H1 (cell line): ENCODE measurements around the gene ARHGAP10. TPM values are rescaled to one million over a fixed set of nuclear protein-coding genes. Genes with fewer than 3 reads are reported as not detected.

Source experiments
- FOSL1 ChIP-seq: IDR thresholded peaks from 2 replicates; pipeline ENCODE4 v1.6.1; 2011; ENCODE audit warnings: mild to moderate bottlenecking, low read depth, low read length, moderate library complexity; ENCODE audit not compliant: insufficient read depth
- HDAC2 ChIP-seq, 2 experiments: fragments of 300-600 bp in 1 of 2; sonication (generic) in 1 of 2; IDR thresholded peaks; 2 replicates each; pipeline ENCODE4 v1.6.1; 2011 to 2012; ENCODE audit warnings: low read depth in 2 of 2, low read length in 2 of 2, mild to moderate bottlenecking in 2 of 2, moderate library complexity in 2 of 2, borderline replicate concordance in 1 of 2, inconsistent platforms in 1 of 2
- JUND ChIP-seq: IDR thresholded peaks from 2 replicates; pipeline ENCODE4 v1.6.1; 2011; ENCODE audit warnings: mild to moderate bottlenecking, improper control_type of control experiment, low read length
- NANOG ChIP-seq: IDR thresholded peaks from 2 replicates; pipeline ENCODE4 v1.6.1; 2011; ENCODE audit warnings: low read length, low read depth, mild to moderate bottlenecking, inconsistent platforms; ENCODE audit not compliant: insufficient read depth, poor library complexity, severe bottlenecking
- SIX5 ChIP-seq: IDR thresholded peaks from 2 replicates; pipeline ENCODE4 v1.6.1; 2011; ENCODE audit warnings: mild to moderate bottlenecking, low read depth, low read length
- SP2 ChIP-seq: IDR thresholded peaks from 2 replicates; pipeline ENCODE4 v1.6.1; 2012; ENCODE audit warnings: mild to moderate bottlenecking, low read length, inconsistent platforms
- SP4 ChIP-seq: IDR thresholded peaks from 2 replicates; pipeline ENCODE4 v1.6.1; 2012; ENCODE audit warnings: low read length, inconsistent platforms
- TAF1 ChIP-seq: IDR thresholded peaks from 2 replicates; pipeline ENCODE4 v1.6.1; 2011; ENCODE audit warnings: mild to moderate bottlenecking, low read depth, low read length
- polyA plus RNA-seq, 7 experiments: library from polyadenylated mRNA; depleted of rRNA in 3 of 7; stranded (reverse) in 5 of 7; unstranded in 2 of 7; fragments of >200 nt in 5 of 7; fragments of 200-250 nt in 2 of 7; gene quantifications; 1 replicate in 5 of 7; 2 replicates in 1 of 7; 4 replicates in 1 of 7; pipeline versions ENCODE4 v1.2.1 to v1.2.3, GENCODE V29; 2011 to 2013; ENCODE audit warnings: missing spikeins in 2 of 7, mixed read lengths in 2 of 7
- total RNA-seq: library from RNA; stranded (reverse); fragmentation: NEBNext Ultra II Directional; extraction: Animal tissue kit (Norgen Biotek cat#: 25700); gene quantifications from 2 replicates; pipeline ENCODE4 v1.2.1, GENCODE V29; 2021
- TF ChIP-seq, protein P1 (sequence below): fragments of 300-600 bp; sonication (generic); IDR thresholded peaks from 2 replicates; pipeline ENCODE4 v1.7.1; 2012; ENCODE audit warnings: low read length, moderate library complexity, mild to moderate bottlenecking, inconsistent platforms; ENCODE audit not compliant: insufficient replicate concordance

ARHGAP10 gene
- total and polyA plus RNA-seq, 2 of the 8 experiments (the other 6 are each of a cell fraction or from before 2014, with no cell fraction given): 3.7 to 6.1 TPM

- TF ChIP-seq, protein P1, sequence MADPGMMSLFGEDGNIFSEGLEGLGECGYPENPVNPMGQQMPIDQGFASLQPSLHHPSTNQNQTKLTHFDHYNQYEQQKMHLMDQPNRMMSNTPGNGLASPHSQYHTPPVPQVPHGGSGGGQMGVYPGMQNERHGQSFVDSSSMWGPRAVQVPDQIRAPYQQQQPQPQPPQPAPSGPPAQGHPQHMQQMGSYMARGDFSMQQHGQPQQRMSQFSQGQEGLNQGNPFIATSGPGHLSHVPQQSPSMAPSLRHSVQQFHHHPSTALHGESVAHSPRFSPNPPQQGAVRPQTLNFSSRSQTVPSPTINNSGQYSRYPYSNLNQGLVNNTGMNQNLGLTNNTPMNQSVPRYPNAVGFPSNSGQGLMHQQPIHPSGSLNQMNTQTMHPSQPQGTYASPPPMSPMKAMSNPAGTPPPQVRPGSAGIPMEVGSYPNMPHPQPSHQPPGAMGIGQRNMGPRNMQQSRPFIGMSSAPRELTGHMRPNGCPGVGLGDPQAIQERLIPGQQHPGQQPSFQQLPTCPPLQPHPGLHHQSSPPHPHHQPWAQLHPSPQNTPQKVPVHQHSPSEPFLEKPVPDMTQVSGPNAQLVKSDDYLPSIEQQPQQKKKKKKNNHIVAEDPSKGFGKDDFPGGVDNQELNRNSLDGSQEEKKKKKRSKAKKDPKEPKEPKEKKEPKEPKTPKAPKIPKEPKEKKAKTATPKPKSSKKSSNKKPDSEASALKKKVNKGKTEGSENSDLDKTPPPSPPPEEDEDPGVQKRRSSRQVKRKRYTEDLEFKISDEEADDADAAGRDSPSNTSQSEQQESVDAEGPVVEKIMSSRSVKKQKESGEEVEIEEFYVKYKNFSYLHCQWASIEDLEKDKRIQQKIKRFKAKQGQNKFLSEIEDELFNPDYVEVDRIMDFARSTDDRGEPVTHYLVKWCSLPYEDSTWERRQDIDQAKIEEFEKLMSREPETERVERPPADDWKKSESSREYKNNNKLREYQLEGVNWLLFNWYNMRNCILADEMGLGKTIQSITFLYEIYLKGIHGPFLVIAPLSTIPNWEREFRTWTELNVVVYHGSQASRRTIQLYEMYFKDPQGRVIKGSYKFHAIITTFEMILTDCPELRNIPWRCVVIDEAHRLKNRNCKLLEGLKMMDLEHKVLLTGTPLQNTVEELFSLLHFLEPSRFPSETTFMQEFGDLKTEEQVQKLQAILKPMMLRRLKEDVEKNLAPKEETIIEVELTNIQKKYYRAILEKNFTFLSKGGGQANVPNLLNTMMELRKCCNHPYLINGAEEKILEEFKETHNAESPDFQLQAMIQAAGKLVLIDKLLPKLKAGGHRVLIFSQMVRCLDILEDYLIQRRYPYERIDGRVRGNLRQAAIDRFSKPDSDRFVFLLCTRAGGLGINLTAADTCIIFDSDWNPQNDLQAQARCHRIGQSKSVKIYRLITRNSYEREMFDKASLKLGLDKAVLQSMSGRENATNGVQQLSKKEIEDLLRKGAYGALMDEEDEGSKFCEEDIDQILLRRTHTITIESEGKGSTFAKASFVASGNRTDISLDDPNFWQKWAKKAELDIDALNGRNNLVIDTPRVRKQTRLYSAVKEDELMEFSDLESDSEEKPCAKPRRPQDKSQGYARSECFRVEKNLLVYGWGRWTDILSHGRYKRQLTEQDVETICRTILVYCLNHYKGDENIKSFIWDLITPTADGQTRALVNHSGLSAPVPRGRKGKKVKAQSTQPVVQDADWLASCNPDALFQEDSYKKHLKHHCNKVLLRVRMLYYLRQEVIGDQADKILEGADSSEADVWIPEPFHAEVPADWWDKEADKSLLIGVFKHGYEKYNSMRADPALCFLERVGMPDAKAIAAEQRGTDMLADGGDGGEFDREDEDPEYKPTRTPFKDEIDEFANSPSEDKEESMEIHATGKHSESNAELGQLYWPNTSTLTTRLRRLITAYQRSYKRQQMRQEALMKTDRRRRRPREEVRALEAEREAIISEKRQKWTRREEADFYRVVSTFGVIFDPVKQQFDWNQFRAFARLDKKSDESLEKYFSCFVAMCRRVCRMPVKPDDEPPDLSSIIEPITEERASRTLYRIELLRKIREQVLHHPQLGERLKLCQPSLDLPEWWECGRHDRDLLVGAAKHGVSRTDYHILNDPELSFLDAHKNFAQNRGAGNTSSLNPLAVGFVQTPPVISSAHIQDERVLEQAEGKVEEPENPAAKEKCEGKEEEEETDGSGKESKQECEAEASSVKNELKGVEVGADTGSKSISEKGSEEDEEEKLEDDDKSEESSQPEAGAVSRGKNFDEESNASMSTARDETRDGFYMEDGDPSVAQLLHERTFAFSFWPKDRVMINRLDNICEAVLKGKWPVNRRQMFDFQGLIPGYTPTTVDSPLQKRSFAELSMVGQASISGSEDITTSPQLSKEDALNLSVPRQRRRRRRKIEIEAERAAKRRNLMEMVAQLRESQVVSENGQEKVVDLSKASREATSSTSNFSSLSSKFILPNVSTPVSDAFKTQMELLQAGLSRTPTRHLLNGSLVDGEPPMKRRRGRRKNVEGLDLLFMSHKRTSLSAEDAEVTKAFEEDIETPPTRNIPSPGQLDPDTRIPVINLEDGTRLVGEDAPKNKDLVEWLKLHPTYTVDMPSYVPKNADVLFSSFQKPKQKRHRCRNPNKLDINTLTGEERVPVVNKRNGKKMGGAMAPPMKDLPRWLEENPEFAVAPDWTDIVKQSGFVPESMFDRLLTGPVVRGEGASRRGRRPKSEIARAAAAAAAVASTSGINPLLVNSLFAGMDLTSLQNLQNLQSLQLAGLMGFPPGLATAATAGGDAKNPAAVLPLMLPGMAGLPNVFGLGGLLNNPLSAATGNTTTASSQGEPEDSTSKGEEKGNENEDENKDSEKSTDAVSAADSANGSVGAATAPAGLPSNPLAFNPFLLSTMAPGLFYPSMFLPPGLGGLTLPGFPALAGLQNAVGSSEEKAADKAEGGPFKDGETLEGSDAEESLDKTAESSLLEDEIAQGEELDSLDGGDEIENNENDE: no peak
- TF ChIP-seq SP2: no peak
- no peak for TF ChIP-seq NANOG
- TF ChIP-seq JUND: no peak
- TF ChIP-seq FOSL1: no peak
- no peak for TF ChIP-seq SIX5
- TF ChIP-seq SP4: no peak
- no peak for TF ChIP-seq HDAC2 (IDR thresholded peaks at IDR 0.05; ENCODE audit: borderline replicate concordance in 1 of 2, low read depth in 2 of 2, low read length in 2 of 2)
- TF ChIP-seq TAF1: no peak
Observed at GRCh38 chr4:147779451-147779850, 47.6 kb downstream of the ARHGAP10 start (continued).
